NT2/D1 (cell line): Measurements from ENCODE around the gene CD2.
"Not testable (repeated sequence)": the region's sequence is repeated elsewhere in the genome, so short reads cannot be mapped to it uniquely, and the experiment has no call there.

ENCODE experiments used
- DNase-seq: peaks from one replicate; pipeline ENCODE4 v3.0.0-alpha.2; 2011; ENCODE audit warnings: low read depth, low spot score
- H3K27me3 ChIP-seq: 2 replicates; pipeline ENCODE4 v1.6.0; 2011; ENCODE audit warnings: mild to moderate bottlenecking; ENCODE audit not compliant: insufficient read length, insufficient read depth
- H3K36me3 ChIP-seq: 2 replicates; pipeline ENCODE4 v1.6.1; 2011; ENCODE audit warnings: mild to moderate bottlenecking, low read length, mixed read lengths; ENCODE audit not compliant: insufficient read depth, insufficient read length
- H3K4me1 ChIP-seq: 2 replicates; pipeline ENCODE4 v1.5.1; 2011; ENCODE audit not compliant: insufficient read depth, insufficient read length
- H3K4me3 ChIP-seq: 2 replicates; pipeline ENCODE4 v1.5.1; 2011; ENCODE audit warnings: low read depth; ENCODE audit not compliant: insufficient read length
- H3K9ac ChIP-seq: 2 replicates; pipeline ENCODE4 v1.6.0; 2011; ENCODE audit warnings: low read depth; ENCODE audit not compliant: insufficient read length
- H3K9me3 ChIP-seq: 2 replicates; pipeline ENCODE4 v1.5.1; 2011; ENCODE audit warnings: mild to moderate bottlenecking, low read length; ENCODE audit not compliant: insufficient read depth
- SUZ12 ChIP-seq: IDR thresholded peaks from 2 replicates; pipeline ENCODE4 v1.6.1; 2011; ENCODE audit not compliant: insufficient read length, insufficient read depth; ENCODE audit errors: extremely low read depth
- YY1 ChIP-seq: IDR thresholded peaks from 2 replicates; pipeline ENCODE4 v1.6.1; 2011; ENCODE audit not compliant: insufficient read length, insufficient read depth
- ZNF274 ChIP-seq: IDR thresholded peaks from 2 replicates; pipeline ENCODE4 v1.6.1; 2011; ENCODE audit warnings: mild to moderate bottlenecking, low read depth, low read length

CD2 gene

DNA sequence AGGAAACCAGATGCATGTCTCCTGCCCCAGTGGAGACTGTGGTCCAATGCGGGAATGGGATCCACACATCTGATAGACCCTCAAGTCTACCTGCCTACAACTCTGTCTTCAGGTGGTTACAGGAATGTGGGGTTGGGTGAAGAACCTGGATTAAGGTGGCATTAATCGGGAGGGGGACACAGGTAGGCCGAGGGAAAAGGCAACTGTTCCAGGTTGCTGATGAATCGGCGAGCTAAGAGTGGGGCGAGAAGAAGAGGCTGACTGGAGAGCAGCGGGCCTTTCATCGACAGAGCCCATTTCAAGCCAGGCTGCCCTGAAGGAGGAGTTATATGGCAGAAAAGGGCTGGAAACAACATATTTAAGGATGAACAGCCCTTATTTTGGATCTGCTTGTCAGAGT is 836 bp downstream of the CD2 start:
- Histone ChIP-seq H3K4me1 (no peaks in the 10 kb centered on the region), H3K9ac (no peak overlapping the region), H3K4me3 (no peak overlapping the region), H3K27me3 (no peaks in the 10 kb centered on the region), H3K36me3 (no peaks in the 10 kb centered on the region), H3K9me3 (peaks cover 3% of the 10 kb centered on the region; the same call in 1 of the 2 replicates)
- no peak for TF ChIP-seq YY1
- TF ChIP-seq SUZ12 = no peak
- no peak for TF ChIP-seq ZNF274
- no peak for DNase-seq

- Histone ChIP-seq H3K4me1 (no peaks in the 10 kb centered on the region), H3K27me3 (no peaks in the 10 kb centered on the region), H3K36me3 (no peaks in the 10 kb centered on the region), H3K4me3 (no peak overlapping the region), H3K9me3 (no peaks in the 10 kb centered on the region), H3K9ac (no peak overlapping the region)
- TF ChIP-seq SUZ12 (no peak), ZNF274 (no peak), YY1 (no peak)
- DNase-seq = no peak
Observed at GRCh38 chr1:116755681-116756080, 1.5 kb downstream of the CD2 start.

DNA sequence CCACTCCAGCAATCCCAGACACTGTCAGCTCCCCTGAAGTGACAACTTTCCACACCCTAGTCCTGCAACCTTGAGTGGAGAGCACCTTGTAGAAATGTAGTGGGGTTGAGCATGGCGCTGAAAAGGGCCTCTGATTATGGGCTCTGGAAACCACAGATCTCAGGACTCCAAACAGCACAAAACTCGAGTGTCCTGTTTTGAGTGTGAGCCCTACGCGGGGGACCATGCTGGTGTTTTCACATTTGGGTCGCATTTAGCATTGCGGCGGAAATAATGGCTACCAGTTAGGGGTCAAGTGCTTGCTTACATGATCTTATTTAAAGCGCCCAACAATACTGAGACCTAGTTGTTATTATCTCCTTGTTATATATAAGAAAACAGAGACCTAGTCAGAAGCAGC is 1.9 kb downstream of the CD2 start:
- not testable (repeated sequence) for H3K4me3 ChIP-seq, H3K9me3 ChIP-seq, H3K4me1 ChIP-seq, H3K9ac ChIP-seq, H3K36me3 ChIP-seq, DNase-seq, H3K27me3 ChIP-seq

- H3K4me1 ChIP-seq, H3K27me3 ChIP-seq, H3K9ac ChIP-seq, H3K4me3 ChIP-seq, H3K9me3 ChIP-seq, H3K36me3 ChIP-seq, DNase-seq: not testable (repeated sequence)
Observed at GRCh38 chr1:116758456-116758815, 4.2 kb downstream of the CD2 start.

- DNase-seq = no peak
- no peak overlapping the region for H3K4me3 ChIP-seq
- no peaks in the 10 kb centered on the region for H3K9me3 ChIP-seq
- no peaks in the 10 kb centered on the region for H3K27me3 ChIP-seq
- no peaks in the 10 kb centered on the region for H3K4me1 ChIP-seq
- TF ChIP-seq YY1 = no peak
- no peak for TF ChIP-seq SUZ12
- no peak for TF ChIP-seq ZNF274
- no peaks in the 10 kb centered on the region for H3K36me3 ChIP-seq
- no peak overlapping the region for H3K9ac ChIP-seq
Observed at GRCh38 chr1:116759636-116760035, 5.4 kb downstream of the CD2 start.

- H3K27me3 ChIP-seq = no peaks in the 10 kb centered on the region
- H3K9me3 ChIP-seq = 0 out of 2 replicates have a peak, but pooled peaks cover 2% of the 10 kb centered on the region
- no peaks in the 10 kb centered on the region for H3K4me1 ChIP-seq
- H3K9ac ChIP-seq = no peak overlapping the region
- H3K4me3 ChIP-seq = no peak overlapping the region
- TF ChIP-seq SUZ12 (no peak), ZNF274 (no peak), YY1 (no peak)
- no peaks in the 10 kb centered on the region for H3K36me3 ChIP-seq
- no peak for DNase-seq
Observed at GRCh38 chr1:116760487-116760886, 6.3 kb downstream of the CD2 start.

GRCh38 chr1:116760996-116761665 is 6.9 kb downstream of the CD2 start:
- TF ChIP-seq YY1 = no peak
- no peak for TF ChIP-seq ZNF274
- TF ChIP-seq SUZ12 = no peak
- Histone ChIP-seq H3K9me3 (peaks cover 8% of the 10 kb centered on the region), H3K36me3 (no peaks in the 10 kb centered on the region), H3K4me1 (no peaks in the 10 kb centered on the region), H3K27me3 (no peaks in the 10 kb centered on the region), H3K4me3 (no peak overlapping the region), H3K9ac (no peak overlapping the region)
- DNase-seq = no peak

DNA sequence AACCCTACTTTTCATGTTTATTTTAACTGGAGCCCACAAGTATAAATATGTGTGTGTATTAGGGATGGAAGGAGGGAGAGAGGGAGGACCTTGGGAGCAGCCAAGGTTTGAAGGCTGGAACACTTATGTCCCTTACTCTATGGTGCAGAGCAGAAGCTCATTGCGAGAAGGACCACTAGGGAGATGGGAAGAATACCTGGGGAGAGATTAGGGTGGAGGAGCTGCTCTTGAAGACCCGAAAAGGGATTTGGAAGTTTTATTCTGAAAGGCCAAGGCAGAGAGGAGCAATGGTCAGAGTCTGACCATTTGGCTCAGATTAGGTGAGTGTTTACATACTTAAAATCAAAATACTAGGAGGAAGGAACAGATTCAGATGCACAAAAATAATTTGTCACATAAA is 8.1 kb downstream of the CD2 start:
- no peak for TF ChIP-seq ZNF274
- TF ChIP-seq SUZ12 = no peak
- no peak for TF ChIP-seq YY1
- H3K27me3 ChIP-seq = no peaks in the 10 kb centered on the region
- no peaks in the 10 kb centered on the region for H3K4me1 ChIP-seq
- H3K36me3 ChIP-seq = no peaks in the 10 kb centered on the region
- peaks cover 18% of the 10 kb centered on the region for H3K9me3 ChIP-seq
- no peak overlapping the region for H3K4me3 ChIP-seq
- no peak for DNase-seq
- H3K9ac ChIP-seq = no peak overlapping the region
